ENCODE measurements around the gene MYO1E.

GRCh38 chr15:59247364-59247763, 125.3 kb downstream of the MYO1E start:
- peak; percentile 50 for TF ChIP-seq CTCF (IDR thresholded peaks at IDR 0.05; ENCODE audit: insufficient read depth, low read length, poor library complexity, severe bottlenecking)
- no peak for TF ChIP-seq EZH2phosphoT487 (conservative IDR thresholded peaks at IDR 0.05; ENCODE audit: low read length)
